Measurements from ENCODE around the gene NLGN1.

The NLGN1 gene

DNA sequence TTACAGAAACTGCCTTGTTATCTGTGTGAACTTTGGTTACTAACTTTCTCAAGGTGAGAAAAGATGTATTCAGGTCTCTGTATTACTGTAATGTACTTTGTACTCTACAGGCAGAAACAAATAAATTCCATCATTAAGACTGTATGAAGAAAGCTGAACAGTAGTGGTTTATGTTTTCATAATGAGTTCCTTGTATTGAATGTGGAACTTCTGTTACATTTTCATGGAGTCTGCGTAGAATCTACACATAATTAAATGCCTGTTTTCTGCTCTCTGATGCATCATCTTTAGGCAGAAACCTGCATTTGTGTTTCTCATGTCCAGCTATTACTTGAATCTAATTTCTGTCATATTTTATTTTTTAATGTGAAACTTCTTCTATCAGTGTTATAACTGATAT is 302.8 kb downstream of the NLGN1 start:
- DNase-seq (ENCODE audit: low read depth) = no peak
- H3K4me3 ChIP-seq (ENCODE audit: low read depth, low read length) = no peak overlapping the region
- TF ChIP-seq, protein P1, sequence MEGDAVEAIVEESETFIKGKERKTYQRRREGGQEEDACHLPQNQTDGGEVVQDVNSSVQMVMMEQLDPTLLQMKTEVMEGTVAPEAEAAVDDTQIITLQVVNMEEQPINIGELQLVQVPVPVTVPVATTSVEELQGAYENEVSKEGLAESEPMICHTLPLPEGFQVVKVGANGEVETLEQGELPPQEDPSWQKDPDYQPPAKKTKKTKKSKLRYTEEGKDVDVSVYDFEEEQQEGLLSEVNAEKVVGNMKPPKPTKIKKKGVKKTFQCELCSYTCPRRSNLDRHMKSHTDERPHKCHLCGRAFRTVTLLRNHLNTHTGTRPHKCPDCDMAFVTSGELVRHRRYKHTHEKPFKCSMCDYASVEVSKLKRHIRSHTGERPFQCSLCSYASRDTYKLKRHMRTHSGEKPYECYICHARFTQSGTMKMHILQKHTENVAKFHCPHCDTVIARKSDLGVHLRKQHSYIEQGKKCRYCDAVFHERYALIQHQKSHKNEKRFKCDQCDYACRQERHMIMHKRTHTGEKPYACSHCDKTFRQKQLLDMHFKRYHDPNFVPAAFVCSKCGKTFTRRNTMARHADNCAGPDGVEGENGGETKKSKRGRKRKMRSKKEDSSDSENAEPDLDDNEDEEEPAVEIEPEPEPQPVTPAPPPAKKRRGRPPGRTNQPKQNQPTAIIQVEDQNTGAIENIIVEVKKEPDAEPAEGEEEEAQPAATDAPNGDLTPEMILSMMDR (IDR thresholded peaks at IDR 0.05; ENCODE audit: low read depth, low read length) = no peak
- TF ChIP-seq MYC (IDR thresholded peaks at IDR 0.05; ENCODE audit: low read depth, low read length) (no peak), POLR2A (IDR thresholded peaks at IDR 0.05; ENCODE audit: extremely low read depth, insufficient read length) (no peak)
- TF ChIP-seq, protein P2, sequence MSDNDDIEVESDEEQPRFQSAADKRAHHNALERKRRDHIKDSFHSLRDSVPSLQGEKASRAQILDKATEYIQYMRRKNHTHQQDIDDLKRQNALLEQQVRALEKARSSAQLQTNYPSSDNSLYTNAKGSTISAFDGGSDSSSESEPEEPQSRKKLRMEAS (IDR thresholded peaks at IDR 0.05; ENCODE audit: low read depth, low read length) = no peak

DNA sequence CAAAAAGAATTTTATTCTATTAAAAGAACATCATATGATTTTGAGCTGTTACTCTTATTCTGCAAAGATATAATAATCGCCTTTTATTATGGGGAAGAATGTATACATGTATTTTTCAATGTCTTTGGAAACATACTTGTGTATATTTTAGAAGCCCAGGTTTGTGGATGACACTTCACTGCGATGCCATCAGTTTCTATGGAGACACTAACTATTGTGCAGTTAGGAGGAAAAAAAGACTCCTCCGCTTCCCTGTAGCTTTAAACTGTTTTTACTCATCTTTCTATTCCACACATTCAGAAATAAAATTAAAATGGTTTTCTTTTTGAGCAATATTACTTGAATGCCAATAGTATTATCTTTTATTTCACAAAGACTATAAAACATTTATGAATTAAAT is 305.0 kb downstream of the NLGN1 start:
- DNase-seq (ENCODE audit: low read depth) = no peak
- TF ChIP-seq MYC (IDR thresholded peaks at IDR 0.05; ENCODE audit: low read depth, low read length) (no peak), POLR2A (IDR thresholded peaks at IDR 0.05; ENCODE audit: extremely low read depth, insufficient read length) (no peak)
- TF ChIP-seq, protein P2 (IDR thresholded peaks at IDR 0.05; ENCODE audit: low read depth, low read length) = no peak
- TF ChIP-seq, protein P1 (IDR thresholded peaks at IDR 0.05; ENCODE audit: low read depth, low read length) = no peak
- H3K4me3 ChIP-seq (ENCODE audit: low read depth, low read length) = no peak overlapping the region

DNA sequence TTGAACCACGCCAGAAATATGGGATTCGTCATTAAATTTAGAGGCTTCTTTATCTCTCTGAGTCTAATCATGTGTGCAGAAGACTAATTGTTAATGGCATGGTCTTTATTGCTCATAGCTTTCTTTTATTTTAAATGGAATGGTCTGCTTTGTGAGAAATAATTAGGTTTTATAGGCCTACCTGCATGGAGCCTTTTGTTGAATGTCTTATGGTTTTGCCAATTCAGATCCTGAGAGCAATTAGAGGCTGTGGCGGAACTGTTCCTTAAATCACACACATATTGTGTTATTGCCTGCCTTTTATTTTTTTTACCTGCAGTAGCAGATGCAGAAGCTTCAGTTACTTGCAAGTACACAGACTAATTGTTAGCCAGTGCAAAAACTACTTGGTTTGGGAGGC is 306.2 kb downstream of the NLGN1 start:
- no peak for DNase-seq (ENCODE audit: low read depth)
- H3K4me3 ChIP-seq (ENCODE audit: low read depth, low read length) = no peak overlapping the region
- TF ChIP-seq, protein P2 (IDR thresholded peaks at IDR 0.05; ENCODE audit: low read depth, low read length) = no peak
- no peak for TF ChIP-seq POLR2A (IDR thresholded peaks at IDR 0.05; ENCODE audit: extremely low read depth, insufficient read length)

DNA sequence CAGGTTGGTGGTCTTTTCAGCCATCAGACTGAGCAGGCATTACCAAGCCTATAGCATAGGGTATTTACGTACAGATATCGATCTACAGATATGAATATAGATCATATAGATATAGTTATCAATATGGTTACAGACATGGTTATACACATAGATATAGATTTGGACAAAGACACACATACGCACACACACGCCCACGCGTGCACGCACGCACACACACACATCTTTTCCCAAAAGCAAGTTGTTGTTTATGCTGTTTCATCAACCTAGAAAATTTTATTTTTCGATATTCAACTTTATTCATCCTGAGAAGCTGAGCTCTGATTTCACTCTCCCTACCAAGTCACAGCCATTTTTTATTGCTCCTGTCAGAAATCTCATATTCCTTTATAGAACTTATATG is 309.1 kb downstream of the NLGN1 start:
- H3K4me3 ChIP-seq (ENCODE audit: low read depth, low read length) = no peak overlapping the region
- DNase-seq (ENCODE audit: low read depth) = no peak
- no peak for TF ChIP-seq MYC (IDR thresholded peaks at IDR 0.05; ENCODE audit: low read depth, low read length)
- TF ChIP-seq, protein P2 (IDR thresholded peaks at IDR 0.05; ENCODE audit: low read depth, low read length) = no peak
- TF ChIP-seq POLR2A (IDR thresholded peaks at IDR 0.05; ENCODE audit: extremely low read depth, insufficient read length) = no peak
- TF ChIP-seq, protein P1 (IDR thresholded peaks at IDR 0.05; ENCODE audit: low read depth, low read length) = no peak

DNA sequence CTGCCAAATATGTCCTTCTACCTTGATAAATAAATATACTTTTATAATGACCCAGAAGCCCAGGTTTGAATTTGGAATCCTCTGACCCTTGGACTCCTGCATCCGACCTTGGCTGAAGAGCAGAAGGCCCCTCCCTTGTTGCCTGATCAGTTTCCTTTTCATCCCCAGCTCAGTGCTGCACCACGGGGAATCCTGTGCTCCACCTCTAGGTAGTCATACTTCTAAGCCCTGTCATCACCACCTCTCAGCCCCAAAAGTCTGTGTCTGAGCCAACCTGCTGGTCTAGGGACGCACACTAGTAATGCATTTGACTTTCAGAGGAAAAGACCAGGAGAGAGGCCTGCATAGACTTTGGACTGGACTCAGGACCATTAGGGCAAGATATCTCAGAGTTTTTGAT is 310.6 kb downstream of the NLGN1 start:
- no peak for DNase-seq (ENCODE audit: low read depth)
- TF ChIP-seq MYC (IDR thresholded peaks at IDR 0.05; ENCODE audit: low read depth, low read length) = no peak
- TF ChIP-seq POLR2A (IDR thresholded peaks at IDR 0.05; ENCODE audit: extremely low read depth, insufficient read length) = no peak
- TF ChIP-seq, protein P2 (IDR thresholded peaks at IDR 0.05; ENCODE audit: low read depth, low read length) = no peak
- TF ChIP-seq, protein P1 (IDR thresholded peaks at IDR 0.05; ENCODE audit: low read depth, low read length) = no peak
- H3K4me3 ChIP-seq (ENCODE audit: low read depth, low read length) = no peak overlapping the region

DNA sequence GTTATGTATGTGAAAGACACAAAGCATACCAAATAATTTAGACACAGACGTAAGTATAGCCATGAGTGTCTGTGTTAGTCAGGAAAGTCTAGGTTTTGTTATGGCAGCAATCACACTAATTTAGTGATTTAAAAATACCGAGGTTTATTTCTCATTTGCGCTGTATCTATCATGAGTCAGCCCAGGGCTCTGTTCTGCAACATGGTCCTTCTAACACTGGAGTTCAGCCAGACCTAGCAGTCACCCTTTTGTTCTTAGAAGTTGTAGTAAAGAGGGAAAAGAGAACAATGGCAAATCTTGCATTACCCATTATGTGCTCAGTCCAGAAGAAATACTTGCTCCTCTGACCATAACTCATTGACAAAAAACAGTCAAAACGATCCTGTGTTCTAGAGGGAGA is 311.5 kb downstream of the NLGN1 start:
- DNase-seq (ENCODE audit: low read depth) = no peak
- no peak for TF ChIP-seq POLR2A (IDR thresholded peaks at IDR 0.05; ENCODE audit: extremely low read depth, insufficient read length)
- TF ChIP-seq, protein P2 (IDR thresholded peaks at IDR 0.05; ENCODE audit: low read depth, low read length) = no peak
- TF ChIP-seq MYC (IDR thresholded peaks at IDR 0.05; ENCODE audit: low read depth, low read length) = no peak
- TF ChIP-seq, protein P1 (IDR thresholded peaks at IDR 0.05; ENCODE audit: low read depth, low read length) = no peak
- no peak overlapping the region for H3K4me3 ChIP-seq (ENCODE audit: low read depth, low read length)

Measured in NB4 (cell line).